DMS53 (cell line): ENCODE measurements around the gene SRGAP2C.
"Not testable (repeated sequence)": the region's sequence is repeated elsewhere in the genome, so short reads cannot be mapped to it uniquely, and the experiment has no call there.

Source experiments
- DNase-seq: peaks from one replicate; lab custom pipeline; 2025; lab: John Stamatoyannopoulos, UW

The SRGAP2C gene

DNA sequence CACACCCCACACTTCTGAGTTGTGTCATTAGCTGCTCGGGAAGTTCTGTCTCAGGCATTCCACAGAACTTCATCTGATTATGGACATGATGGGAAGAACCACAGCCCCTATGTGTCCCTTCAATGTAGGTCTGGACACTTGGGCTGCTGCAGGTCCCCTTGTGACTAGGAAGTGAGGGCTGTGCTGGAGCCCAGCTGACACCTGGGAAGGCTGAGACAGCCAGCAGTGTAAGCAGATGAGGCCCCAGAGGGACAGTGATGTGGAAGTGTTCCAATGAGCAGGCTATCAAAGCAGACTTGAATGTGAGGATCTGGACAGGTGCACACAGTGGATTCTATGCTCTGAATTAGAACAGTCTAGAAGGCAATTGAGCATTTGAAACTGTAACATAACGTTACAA lies 239.2 kb downstream of the SRGAP2C start:
- DNase-seq: not testable (repeated sequence)

DNA sequence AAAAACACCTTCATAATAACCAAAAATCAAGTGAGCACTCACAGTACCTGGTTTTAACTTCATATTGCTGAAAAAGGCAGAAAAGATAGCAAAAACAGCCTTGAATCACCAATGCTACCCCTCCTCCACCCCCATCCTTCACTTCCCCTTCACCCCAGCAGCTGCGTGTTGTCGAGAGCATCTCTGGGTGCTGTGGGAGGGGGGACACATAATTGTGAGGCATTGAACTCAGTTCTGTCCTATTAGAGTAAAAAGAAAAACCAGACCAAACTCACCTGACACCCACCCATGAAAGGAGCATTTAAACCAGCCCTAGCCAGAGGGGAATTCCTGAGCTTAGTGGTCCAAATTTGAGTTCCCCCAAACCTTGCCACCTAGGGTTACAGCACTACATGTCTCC lies 248.7 kb downstream of the SRGAP2C start:
- not testable (repeated sequence) for DNase-seq

DNA sequence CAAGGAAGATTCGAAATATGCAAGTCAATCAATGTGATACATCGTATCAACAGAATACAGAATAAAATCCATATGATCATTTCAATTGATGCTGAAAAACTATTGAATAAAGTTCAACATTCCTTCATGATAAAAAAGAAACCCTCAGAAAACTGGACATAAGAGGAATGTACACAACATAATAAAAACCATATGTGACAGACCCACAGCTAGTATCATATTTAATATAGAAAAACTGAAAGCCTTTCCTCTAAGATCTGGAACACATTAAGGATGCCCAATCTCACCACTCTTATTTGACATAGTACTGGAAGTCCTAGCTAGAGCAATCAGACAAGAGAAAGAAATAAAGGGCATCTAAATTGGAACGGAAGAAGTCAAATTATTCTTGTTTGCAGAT lies 254.1 kb downstream of the SRGAP2C start:
- not testable (repeated sequence) for DNase-seq

DNA sequence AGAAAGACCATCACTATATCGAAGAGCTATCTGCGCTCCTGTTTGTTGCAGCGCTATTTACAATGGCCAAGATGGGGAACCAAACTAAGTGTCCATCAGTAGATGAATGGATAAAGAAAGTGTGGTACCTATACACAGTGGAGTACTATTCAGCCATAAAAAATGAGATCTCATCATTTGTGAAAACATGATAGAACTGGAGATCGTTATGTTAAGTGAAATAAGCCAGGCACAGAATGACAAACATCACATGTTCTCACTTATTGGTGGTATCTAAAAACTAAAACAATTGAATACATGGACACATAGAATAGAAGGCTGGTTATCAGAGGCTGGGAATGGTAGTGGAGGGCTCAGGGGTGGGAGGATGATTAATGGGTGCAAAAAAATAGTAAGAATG lies 256.2 kb downstream of the SRGAP2C start:
- DNase-seq: no peak
